NK-92 treated with Interleukin-12 subunit alpha and Interleukin-12 subunit beta, amount 100 ng/mL, for 24 hours (cell line): ENCODE data around the gene SERTAD1.

Experiments used
- DNase-seq: peaks from one replicate; lab custom pipeline; 2025; lab: John Stamatoyannopoulos, UW

SERTAD1 gene

DNA sequence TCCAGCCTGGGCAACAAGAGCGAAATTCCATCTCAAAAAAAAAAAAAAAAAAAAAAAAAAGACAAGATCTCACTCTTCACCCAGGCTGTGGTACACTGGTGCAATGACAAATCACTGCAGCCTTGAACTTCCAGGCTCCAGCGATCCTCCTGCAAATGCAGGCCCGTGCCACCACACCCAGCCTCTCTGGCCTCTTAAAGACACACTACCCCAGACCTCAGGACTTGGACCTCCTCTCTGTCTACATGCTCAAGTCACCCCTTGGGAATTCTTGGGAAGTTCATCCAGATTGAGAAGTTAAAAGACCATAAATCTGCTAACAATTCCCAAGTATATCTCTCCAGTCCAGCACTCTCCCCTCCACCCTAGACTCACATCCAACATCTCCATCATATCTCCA, 25.2 kb downstream of the SERTAD1 start:
- DNase-seq: no peak

DNA sequence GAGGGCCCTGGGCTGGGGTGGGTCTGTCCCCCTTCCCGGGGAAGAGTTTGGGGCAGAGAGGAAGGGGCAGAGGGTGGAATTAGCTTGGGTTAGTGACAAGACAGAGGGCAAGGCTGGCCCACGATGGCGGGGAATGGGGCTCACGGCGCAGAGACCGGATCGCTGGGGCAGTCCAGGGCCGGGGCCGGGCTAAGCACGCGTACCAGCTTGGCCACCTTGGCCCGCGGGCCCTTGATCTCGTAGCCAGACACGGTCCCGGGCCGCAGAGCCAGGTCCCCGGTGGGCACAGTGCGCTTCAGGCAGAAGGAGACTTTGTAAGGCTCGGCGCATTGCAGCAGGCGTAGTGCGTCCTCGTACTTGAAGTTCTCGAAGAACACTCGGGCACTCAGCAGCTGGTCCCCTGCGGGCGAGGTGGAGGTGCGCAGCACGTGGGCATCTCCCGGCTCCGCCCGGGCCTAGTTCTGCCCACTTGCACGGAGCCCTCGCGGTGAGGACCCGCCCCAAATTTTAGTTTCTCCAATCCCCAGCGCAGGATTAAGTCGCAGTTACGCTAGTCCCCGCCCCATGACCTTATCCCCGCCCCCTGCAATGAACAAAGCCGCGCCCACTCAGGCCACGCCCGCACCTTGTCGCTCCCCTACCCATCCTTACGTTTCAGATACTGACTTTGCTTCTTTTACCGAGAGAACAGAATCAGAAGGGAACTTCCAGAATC, 27.2 kb downstream of the SERTAD1 start:
- no peak for DNase-seq

DNA sequence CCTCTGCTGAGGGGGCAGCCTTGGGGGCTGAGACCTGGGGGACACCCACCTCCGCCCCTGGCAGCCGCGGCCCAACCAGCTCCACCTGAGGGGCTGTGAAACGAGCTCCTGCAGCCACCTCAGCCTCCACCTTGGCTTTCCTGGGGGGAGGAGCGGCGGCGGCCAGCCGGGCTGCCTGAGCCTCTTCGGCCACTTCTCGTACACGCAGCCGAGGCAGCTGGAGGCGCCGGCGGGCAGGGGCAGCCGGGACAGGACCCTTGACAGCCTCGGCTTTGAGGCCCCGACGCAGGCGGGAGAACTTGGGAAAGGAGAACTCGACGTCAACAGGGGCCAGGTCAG, 28.3 kb downstream of the SERTAD1 start:
- DNase-seq: no peak

DNA sequence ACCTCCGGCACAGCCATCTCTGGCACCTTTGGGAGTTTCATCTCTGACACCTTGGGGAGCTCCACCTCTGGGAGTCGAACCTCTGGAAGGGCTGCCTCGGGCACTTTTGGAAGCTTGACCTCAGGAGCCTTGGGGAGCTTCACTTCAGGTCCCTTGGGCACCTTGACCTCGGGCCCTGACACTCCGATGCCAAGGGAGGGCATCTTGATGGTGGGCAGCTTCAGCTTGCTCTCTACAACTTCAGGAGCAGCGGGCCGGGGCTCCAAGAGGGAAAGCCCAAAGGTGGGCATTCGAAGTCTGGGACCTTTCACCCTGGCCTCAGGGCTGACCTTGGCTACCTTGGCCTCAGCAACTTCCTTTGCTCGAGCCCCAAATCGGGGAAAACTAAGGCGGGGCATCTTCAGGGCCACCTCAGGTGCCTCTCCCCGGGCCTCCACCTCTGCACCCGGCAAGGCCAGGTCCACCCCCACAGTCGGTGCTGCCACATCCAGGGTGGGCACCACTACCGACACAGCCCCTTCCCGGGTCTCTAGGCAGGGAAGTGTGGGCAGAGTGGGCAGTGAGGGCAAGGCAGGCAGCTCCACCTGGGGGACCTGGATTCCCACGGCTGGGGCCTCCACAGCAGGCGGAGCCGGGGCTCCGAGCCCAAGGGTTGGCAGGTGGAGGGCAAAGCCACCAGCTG, 28.8 kb downstream of the SERTAD1 start:
- DNase-seq: no peak

DNA sequence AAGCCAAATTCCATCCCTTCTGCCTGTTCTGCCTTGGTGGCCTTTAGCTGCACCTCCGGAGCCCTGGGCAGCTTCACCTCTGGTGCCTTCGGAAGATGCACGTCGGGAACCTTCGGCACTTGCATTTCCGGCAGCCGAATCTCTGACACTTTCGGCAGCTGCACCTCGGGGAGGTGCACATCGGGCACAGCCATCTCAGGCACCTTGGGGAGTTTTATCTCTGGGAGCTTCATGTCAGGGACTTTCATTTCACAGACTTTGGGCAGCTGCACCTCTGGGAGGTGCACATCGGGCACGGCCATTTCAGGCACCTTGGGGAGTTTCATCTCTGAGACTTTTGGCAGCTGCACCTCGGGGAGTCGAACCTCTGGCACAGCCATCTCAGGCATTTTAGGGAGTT, 29.8 kb downstream of the SERTAD1 start:
- no peak for DNase-seq

DNA sequence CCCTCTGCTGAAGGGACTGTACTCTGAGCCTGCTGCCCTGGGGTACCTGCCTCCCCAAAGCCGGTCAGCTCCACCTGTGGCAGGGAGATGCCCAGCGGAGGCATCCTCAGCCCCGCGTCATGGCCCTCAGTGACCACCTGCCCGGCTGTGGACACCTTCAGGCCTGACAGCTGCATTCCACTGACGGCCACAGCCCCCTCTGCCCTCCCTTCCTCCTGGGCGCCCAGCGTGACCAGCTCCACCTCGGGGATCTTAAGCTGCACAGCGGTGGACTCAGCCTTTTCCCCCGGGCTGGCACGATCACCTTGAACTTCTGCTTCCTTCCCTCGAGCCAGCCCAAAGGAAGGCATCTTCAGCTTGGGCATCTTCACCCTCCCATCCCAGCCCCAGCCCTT, 31.0 kb downstream of the SERTAD1 start:
- no peak for DNase-seq

DNA sequence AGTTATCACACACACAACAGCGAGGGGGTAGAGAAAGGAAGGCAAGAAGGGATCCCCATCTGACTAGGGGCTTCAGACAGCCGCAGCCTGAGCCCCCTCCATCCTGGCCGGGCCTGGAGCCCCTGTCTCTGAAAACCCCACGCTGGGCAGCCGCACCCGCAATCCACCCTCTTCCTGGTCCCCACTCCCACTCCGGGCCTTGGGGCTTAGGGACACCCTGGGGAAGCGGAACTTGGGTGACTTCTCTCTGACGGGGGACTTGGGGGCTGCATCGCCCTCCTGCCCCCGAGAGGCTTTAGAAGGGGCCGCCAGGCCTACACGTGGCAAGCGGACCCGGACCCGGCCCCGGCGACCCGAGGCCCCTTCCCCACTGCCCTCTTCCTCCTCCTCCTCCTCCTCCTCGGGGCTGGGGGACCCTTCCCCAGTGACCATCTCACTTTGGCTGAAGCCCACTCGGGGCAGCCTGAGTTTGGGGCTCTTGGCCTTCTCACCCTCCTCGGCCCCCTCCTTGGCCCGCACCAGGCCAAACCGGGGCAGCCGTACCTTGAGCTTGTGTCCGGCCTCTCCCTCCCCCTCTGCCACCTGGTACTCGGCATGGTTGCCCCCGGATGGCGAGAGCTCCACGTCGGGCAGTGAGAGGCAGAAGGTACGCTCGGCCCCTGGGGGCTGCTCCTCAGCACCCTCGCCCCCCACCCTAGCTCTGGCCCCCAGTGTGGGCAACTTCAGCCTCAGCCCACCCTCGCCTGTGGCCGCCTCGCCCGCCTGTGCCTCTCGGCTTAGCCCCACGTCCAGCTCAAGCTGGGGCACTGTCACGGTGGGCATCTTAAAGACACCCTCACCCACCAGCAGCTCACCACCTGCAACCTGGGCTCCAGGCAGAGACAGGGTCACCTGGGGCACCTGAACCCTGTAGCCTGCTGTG, 31.6 kb downstream of the SERTAD1 start:
- no peak for DNase-seq

DNA sequence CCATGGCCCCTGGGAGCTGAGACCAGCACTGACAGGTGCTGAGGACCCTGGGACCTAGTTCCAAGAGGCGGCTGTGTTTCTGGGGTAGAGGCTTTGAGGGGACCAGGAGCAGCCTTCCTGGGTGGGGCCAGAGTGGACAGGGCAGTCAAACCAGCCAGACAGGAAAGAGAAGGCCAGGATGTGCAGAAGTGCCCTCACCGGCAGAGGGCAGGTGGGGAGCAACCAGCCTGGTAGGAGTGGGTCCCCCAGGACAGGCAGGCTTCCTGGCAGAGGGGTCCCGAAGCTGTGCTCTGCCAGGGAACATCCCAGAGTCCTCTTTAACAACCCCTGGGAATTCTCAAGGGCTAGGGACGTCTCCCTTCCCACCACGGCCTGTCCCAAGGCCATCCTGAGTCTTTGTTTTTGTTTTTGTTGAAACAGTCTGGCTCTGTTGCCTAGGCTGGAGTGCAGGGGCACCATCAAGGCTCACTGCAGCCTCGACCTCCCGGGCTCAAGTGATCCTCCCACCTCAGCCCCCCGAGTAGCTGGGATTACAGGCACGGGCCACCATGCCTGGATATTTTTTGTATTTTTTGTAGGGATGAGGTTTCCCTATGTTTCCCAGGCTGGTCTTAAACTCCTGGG, 32.8 kb downstream of the SERTAD1 start:
- DNase-seq: no peak

DNA sequence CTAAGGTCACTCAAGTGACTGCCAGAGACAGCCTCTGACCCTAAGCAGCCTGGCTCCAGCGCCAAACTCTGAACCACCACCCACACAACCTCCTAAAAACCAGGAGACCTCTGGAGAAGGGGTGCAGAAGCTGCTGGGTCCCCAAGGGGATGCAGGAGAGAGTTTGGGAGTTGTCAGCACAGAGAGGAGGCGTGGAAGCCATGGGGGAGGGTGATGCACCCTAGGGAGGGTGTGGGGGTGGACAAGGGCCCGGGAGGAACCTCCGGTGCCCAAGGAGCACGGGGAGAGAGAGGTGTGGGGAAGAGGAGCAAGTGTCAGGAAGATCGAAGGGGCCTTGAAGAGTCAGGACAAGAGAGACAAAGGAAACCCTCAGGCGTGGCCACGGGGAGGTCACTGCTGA, 33.7 kb downstream of the SERTAD1 start:
- DNase-seq: no peak

DNA sequence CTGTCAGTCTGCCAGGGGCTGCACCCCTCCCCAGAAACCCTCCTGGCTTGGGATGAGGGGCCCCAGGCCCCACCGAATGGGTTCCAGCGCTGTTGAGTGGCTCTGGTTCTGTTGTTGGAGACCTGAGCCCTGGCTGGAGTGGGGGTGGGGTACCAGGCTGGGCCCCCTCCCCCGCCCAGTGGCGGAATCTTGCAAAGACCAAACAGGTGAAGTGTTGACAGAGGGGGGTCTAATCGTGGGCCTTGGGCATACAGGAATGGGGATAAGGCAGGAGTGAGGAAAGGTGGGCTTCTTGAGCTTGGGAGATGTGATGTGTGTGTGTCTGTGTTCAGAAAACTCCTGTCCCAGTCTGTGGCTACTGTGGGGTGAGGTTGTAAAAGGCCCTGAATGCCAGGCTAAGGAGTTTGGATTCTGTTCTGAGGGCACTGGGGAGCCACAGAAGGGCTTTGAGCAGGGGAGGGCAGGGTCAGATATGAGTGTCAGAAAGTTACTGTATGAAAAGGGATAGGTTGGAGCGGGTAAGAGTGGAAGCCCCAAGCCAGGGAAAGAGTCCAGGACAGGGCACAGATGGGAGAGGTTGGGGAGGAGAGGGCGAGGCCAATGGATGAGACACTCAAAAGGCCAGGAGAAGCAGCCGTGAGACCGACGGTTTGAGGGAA, 35.6 kb downstream of the SERTAD1 start, which contains the start of gene HIPK4:
Gene HIPK4 (minus strand): TSS at position 98 of the 659 bp plus-strand sequence. CDS start 279 bp downstream, outside the sequence.
- no peak for DNase-seq

DNA sequence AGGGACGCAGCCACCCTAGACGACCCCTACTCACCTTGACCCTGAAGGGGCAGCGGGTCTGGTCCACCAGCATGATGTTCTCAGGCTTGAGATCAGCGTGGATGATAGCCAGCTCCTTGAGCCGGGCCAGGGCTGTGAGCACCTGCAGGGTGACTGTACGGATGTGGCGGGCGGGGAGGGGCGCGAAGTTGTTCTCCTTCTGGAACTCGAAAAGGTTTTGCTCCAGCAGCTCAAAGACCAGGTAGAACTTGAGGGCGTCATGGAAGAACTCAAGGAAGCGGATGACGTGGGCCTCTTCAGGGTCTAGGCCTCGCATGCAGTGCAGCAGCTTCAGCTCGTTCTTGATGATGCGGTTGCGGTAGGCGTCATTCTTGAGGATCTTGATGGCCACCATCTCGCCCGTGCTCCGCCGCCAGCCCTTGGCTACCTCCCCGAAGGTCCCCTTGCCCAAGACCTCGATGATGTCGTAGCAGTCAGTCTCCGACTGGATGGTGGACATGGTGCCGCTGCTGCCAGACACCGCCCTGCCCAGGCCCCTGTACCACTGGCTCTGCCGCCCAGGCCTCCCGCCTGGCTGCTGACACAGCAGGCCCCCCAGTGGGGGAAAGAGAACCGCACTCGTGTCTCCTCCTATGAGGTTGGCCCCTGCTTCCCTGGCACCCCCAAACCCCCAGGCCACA, 36.2 kb downstream of the SERTAD1 start:
- no peak for DNase-seq

DNA sequence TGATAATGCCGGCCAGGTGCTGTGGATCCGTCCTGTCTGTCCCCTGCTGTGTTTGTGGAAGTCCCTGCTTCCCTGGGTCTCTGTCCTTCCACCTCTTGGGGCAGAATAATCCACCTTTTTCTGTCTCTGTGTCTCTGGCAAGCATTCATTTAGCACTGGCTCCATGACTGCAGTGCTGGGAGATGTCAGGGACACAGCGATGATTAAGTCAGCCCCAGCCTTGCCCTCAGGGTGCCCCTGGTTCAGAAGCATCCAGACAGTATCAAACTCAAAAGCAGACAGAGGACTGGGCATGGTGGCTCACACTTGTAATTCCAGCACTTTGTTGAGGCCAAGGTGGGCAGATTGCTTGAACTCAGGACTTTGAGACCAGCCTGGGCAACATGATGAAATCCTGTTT, 37.3 kb downstream of the SERTAD1 start:
- no peak for DNase-seq

DNA sequence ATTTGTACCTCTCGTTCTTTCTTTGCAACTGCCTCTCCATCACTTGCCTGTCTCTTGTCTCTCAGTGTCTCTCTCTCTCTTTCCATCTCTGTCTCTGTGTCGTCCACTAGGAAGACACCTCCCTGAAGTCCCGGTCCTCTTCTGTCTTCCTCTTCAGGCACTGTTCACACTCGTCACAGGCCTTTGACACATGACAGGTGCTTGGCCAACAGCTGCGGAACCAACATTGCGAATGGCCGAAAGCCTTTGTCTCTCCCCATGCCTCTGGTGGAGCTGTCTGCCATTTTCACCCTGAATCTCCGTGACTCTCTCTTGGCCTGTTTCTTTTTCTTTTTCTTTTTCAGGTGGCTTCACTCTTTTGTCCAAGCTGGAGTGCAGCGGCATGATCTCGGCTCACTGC, 38.6 kb downstream of the SERTAD1 start:
- no peak for DNase-seq

DNA sequence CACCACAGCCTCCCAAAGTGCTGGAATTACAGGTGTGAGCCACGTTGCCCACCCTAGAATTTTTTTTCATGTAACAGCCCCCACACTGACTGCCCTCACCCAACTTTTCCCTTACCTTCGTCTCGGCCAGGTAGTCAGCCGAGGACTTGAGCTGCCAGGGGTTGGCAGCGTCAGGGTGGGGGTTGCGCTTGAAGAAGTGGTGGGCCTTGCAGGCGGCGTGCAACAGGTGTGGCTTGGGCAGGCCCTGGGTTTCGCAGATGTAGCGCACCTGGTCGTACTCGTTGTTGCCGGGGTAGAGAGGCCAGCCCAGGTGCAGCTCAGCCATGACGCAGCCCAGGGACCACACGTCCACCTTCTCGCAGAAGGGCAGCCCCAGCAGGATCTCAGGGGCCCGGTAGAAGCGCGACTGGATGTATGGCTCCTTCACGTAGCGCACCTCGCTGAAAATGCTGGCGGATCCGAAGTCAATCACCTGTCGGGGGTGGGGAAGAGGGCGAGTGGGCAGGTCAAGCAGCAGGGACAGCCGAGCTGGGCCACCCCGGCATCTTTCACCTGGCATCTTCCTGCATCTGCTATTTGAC, 42.0 kb downstream of the SERTAD1 start:
- no peak for DNase-seq

DNA sequence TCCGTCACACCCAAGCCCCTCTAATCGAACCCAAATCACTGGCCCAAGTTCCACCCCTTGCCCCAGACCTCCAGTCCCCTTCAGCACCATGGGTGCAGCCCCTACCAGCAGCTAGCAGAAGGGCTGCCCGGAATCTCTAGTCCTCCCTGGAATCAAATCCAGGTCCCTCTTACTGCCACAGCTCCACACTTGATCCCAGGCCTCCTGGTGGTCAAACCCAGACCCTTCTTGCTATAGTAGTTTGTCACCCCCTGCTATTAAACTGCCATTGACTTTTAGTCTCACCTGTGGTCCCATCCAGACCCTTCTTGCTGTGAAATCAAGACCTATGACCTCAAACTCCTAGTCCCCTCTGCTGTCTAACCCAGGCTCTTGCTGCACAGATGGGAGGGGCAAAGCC, 44.5 kb downstream of the SERTAD1 start:
- no peak for DNase-seq

DNA sequence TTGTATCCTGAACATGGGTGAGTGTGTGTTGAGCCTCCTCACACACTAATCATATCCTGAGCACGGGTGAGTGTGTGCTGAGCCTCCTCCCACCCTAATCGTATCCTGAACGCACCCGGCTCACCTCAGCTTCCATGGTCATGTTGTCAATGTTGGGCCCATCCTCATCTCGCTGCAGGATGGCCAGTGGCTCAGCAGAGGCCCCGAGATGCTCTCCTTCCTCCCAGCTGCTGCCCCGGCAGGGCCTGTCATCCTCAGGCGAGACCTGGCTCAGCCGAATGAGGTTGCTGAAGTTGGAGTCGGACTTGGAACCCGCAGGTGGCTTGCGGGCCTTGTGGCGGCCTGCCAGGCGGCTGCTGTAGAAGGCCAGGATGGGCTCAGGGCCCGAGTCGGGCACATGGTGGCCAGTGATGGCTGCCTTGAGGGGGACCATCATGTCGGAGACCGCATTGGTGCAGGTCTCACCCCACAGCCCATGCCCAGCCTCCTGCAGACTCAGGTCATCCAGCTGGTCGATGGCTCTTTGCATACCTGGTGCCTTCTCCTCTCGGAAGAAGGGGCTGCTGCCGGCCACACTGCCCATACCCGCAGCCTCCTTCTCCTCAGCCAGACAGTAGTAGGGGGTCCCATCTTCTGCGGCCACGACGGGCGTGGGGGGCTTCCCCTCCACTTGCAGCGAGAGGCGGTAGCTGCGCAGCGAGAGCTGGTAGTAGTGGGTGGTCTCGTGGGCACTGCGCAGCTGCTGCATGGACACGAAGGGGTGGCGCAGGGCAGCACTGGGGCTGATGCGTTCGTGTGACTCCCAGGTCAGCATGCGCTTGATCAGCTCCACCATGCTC, 45.4 kb downstream of the SERTAD1 start:
- DNase-seq: no peak

DNA sequence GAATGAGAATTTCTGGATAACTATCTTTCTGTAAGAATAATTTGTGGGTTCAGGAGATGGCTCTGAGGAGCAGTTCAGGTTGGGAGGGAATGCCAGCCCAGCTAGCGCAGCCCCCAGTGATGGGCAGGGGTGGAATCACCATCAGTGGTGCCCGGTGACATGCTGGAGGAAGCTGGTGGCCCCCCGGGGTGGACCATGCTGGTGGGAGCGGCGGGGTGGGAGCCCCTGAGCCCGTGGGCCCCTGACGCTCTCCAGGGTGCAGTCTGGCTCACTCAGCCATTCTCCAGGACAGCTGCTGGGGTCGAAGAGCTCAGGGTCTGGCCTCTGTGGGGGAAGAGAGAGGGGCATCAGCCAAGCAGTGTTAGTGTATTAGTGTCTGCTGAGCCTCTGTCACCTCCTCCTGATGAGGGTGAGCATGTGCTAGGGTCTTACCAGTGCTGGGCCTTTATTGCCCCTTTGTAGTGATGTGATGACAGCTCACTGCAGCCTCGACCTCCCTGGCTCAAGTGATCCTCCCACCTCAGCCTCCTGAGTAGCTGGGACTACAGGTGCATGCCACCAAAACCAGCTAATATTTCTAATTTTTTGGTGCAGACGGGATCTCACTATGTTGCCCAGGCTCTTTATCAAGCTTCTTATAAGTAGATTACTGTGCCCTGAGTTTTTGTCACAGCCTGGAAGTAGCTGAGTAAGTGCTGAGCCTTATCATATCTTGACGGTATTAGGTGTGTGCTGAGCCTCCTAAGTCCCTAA, 46.2 kb downstream of the SERTAD1 start:
- no peak for DNase-seq

DNA sequence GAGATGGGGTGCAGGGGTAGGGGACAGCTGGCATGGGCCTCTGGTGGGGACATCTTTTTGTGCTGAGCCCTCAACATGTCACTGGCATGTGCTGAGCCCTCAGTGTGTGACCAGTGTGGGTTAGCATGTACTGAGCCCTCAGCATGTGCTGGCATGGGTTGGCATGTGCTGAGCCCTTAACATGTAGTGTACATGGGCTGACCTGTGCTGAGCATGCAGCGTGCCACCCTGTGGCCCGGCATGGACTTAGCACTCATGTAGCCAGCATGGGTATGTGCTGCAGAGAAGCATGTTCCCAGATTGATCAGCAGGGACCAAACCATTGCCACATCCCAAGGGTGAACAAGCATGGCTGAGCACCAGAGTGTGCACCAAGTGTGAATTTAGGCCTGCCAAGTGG, 47.3 kb downstream of the SERTAD1 start:
- no peak for DNase-seq

DNA sequence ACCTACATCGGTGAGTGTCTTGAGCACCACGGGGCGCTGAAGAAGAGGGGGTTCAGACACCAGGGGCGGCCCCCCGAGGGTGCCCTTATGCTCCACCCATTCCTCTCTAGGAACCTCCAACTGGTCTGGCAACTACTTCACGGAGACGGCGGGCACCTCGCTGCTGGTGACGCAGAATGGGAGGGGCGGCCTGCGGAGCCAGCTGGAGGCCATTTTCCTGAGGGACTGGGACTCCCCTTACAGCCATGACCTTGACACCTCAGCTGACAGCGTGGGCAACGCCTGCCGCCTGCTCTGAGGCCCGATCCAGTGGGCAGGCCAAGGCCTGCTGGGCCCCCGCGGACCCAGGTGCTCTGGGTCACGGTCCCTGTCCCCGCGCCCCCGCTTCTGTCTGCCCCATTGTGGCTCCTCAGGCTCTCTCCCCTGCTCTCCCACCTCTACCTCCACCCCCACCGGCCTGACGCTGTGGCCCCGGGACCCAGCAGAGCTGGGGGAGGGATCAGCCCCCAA, 47.9 kb downstream of the SERTAD1 start:
- no peak for DNase-seq
